Muscle layer of duodenum (tissue), 2 donors: ENCODE results near the gene TMEFF2.
"Not testable (repeated sequence)": the region's sequence is repeated elsewhere in the genome, so short reads cannot be mapped to it uniquely, and the experiment has no call there.

Experiments
- H3K27ac ChIP-seq: one replicate; pipeline ENCODE4 v1.7.0; 2013; ENCODE audit warnings: mild to moderate bottlenecking, low read length
- H3K27me3 ChIP-seq: one replicate; pipeline ENCODE4 v1.7.0; 2013; ENCODE audit warnings: low read depth, mild to moderate bottlenecking, control low read depth, low read length
- H3K36me3 ChIP-seq, 2 donors: one replicate each; pipeline ENCODE4 v1.7.0; 2013; ENCODE audit warnings: low read length in 2 of 2, control low read depth in 1 of 2, mild to moderate bottlenecking in 1 of 2; ENCODE audit not compliant: insufficient read depth in 2 of 2, control insufficient read depth in 1 of 2
- H3K4me1 ChIP-seq, 2 donors: one replicate each; pipeline ENCODE4 v1.7.0; 2013; ENCODE audit warnings: low read length in 2 of 2, mild to moderate bottlenecking in 2 of 2, control low read depth in 1 of 2, moderate library complexity in 1 of 2; ENCODE audit not compliant: insufficient read depth in 2 of 2, control insufficient read depth in 1 of 2
- H3K4me3 ChIP-seq, 2 donors: one replicate each; pipeline ENCODE4 v1.7.0; 2013; ENCODE audit warnings: low read length in 2 of 2, low read depth in 1 of 2, mild to moderate bottlenecking in 1 of 2
- H3K9me3 ChIP-seq, 2 donors: one replicate each; pipeline ENCODE4 v1.7.0; 2013; ENCODE audit warnings: low read length in 2 of 2, control low read depth in 1 of 2, mild to moderate bottlenecking in 1 of 2; ENCODE audit not compliant: control insufficient read depth in 1 of 2
- donor health status: healthy.

TMEFF2 gene

GRCh38 chr2:192090911-192091310, 103.8 kb downstream of the TMEFF2 start:
- Histone ChIP-seq H3K27ac (no peak overlapping the region), H3K4me3 (no peak overlapping the region), H3K4me1 (no peaks in the 10 kb centered on the region), H3K27me3 (no peaks in the 10 kb centered on the region), H3K9me3 (no peaks in the 10 kb centered on the region), H3K36me3 (no peaks in the 10 kb centered on the region)

GRCh38 chr2:192087398-192087958, 107.3 kb downstream of the TMEFF2 start:
- no peak overlapping the region for H3K27ac ChIP-seq
- no peaks in the 10 kb centered on the region for H3K27me3 ChIP-seq
- H3K9me3 ChIP-seq: no peaks in the 10 kb centered on the region
- no peak overlapping the region for H3K4me3 ChIP-seq
- no peaks in the 10 kb centered on the region for H3K4me1 ChIP-seq
- no peaks in the 10 kb centered on the region for H3K36me3 ChIP-seq

DNA sequence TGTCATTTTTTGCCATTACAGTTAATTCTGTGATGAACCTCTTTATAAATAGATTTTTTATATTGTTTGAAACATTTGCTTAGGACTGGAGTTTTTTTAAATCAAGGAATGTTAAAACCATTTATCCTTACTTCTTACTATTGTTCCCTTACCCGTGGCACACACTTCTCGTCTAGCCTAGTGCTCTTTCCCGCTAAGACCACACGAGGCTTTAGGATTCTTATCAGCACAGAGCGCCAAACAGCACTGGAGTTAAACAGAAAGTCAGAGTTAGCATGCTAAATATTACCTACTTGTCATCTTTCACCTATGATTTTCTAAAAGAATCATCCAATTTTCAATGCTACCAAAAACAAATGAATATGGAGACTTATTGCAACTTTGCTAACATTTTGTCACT, 112.6 kb downstream of the TMEFF2 start:
- H3K4me1 ChIP-seq: no peaks in the 10 kb centered on the region
- no peaks in the 10 kb centered on the region for H3K27me3 ChIP-seq
- H3K36me3 ChIP-seq: no peaks in the 10 kb centered on the region
- no peaks in the 10 kb centered on the region for H3K9me3 ChIP-seq
- no peak overlapping the region for H3K4me3 ChIP-seq
- H3K27ac ChIP-seq: no peak overlapping the region

DNA sequence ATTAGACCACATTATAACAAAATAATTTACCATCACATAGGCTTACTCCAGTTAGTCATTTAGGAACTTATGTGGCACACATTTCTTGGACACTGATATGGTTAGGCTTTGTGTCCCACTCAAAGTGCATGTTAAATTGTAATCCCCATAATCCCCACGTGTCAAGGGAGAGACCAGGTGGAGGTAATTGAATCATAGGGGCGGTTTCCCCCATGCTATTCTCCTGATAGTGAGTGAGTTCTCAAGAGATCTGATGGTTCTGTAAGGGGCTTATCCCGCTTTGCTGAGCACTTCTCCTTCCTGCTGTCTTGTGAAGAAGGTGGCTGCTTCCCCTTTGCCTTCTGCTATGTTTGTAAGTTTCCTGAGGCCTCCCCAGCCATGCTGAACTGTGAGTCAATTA, 114.6 kb downstream of the TMEFF2 start:
- not testable (repeated sequence) for H3K9me3 ChIP-seq, H3K4me1 ChIP-seq, H3K4me3 ChIP-seq, H3K27ac ChIP-seq, H3K27me3 ChIP-seq, H3K36me3 ChIP-seq

DNA sequence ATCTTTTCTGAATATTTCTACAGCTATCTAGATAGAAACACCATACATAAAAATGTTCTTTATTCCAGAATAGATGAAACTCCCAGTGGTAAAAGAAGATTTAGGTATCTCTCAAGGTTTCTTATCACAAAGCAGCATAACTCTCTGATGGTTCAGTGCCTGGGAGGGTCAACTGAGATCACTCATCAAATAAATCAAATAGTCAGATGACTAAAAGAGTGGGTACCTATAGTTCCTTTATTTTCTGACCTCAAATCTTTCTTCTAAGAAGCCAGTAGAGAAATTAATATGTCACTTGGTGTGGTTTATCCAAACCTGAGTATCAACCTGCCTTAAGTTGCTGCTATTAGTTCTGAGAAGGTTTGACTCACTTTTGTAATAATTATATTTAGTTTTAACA, 120.9 kb downstream of the TMEFF2 start:
- Histone ChIP-seq H3K27ac (no peak overlapping the region), H3K4me3 (no peak overlapping the region)

GRCh38 chr2:192072778-192073177, 122.0 kb downstream of the TMEFF2 start:
- Histone ChIP-seq H3K4me3 (no peak overlapping the region), H3K36me3 (no peaks in the 10 kb centered on the region), H3K27ac (no peak overlapping the region), H3K4me1 (no peaks in the 10 kb centered on the region), H3K27me3 (no peaks in the 10 kb centered on the region), H3K9me3 (no peaks in the 10 kb centered on the region)

More for the DNA sequence above, 120.9 kb downstream of the TMEFF2 start:
- H3K9me3 ChIP-seq: no peaks in the 10 kb centered on the region
- H3K27me3 ChIP-seq: no peaks in the 10 kb centered on the region
- no peaks in the 10 kb centered on the region for H3K36me3 ChIP-seq
- H3K4me1 ChIP-seq: no peaks in the 10 kb centered on the region

GRCh38 chr2:192072261-192072660, 122.5 kb downstream of the TMEFF2 start:
- H3K4me3 ChIP-seq: no peak overlapping the region
- H3K36me3 ChIP-seq: no peaks in the 10 kb centered on the region
- no peaks in the 10 kb centered on the region for H3K9me3 ChIP-seq
- no peaks in the 10 kb centered on the region for H3K4me1 ChIP-seq
- no peak overlapping the region for H3K27ac ChIP-seq
- no peaks in the 10 kb centered on the region for H3K27me3 ChIP-seq

DNA sequence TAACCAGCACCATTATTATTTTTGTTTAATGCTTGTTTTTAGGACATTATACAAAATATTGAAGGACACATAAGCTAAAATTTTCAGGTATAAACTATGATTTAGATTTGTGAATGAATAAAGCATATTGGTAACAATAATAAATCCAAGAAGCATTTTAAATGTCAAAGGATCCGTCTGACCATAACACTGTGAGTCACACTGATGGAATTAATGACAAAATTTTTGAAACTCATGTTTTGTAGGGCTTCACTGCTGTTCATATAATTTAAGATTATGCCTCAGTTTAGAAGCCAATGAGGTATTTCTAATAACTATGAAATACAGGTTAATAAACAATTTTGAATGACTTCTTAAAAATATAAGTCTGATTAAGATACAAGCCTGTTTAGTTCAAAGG, 124.6 kb downstream of the TMEFF2 start:
- Histone ChIP-seq H3K4me1 (no peaks in the 10 kb centered on the region), H3K27me3 (no peaks in the 10 kb centered on the region), H3K4me3 (no peak overlapping the region), H3K27ac (no peak overlapping the region), H3K9me3 (no peaks in the 10 kb centered on the region), H3K36me3 (no peaks in the 10 kb centered on the region)

DNA sequence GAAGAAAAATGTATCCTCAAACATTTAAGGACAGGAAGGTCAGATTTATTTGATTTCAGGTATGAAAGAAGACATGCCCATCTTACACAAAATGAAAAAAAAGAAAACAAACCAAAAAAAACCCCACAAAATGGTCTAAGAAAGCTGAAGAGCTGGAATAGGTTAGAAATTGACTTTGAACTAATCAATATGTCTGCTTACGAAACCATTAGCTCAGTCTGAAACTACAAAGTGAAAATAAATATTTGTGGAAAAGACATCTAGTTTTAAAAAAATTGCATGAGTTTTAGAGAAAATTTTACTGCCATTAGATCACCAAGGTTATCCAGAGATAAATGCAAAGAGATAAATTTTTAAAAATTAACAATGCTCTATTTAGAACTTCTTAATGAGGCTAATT, 125.3 kb downstream of the TMEFF2 start:
- Histone ChIP-seq H3K4me3 (no peak overlapping the region), H3K36me3 (no peaks in the 10 kb centered on the region), H3K4me1 (no peaks in the 10 kb centered on the region), H3K9me3 (no peaks in the 10 kb centered on the region), H3K27me3 (no peaks in the 10 kb centered on the region), H3K27ac (no peak overlapping the region)

- Histone ChIP-seq H3K9me3 (no peaks in the 10 kb centered on the region), H3K27ac (no peak overlapping the region), H3K36me3 (no peaks in the 10 kb centered on the region), H3K27me3 (no peaks in the 10 kb centered on the region), H3K4me3 (no peak overlapping the region), H3K4me1 (no peaks in the 10 kb centered on the region)
Observed at GRCh38 chr2:192068966-192069365, 125.8 kb downstream of the TMEFF2 start.

DNA sequence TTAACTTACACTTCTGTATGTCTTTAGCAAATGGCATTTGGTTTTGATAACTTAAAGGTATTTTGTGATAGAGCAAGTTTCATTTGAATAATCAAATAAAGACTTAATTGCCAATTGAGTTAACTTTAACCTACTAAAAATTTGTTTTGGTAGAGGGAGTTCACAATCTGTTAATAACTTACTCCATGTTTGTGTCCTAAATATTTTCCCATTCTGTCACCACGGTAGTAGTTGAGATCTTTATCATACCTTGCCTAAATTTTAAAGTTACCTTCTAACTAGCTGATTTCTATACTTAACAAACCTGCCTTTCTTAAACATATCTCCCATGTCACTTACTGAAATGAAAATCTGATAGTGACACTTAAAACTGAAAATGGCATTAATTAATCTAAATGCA, 127.1 kb downstream of the TMEFF2 start:
- Histone ChIP-seq H3K4me1 (no peaks in the 10 kb centered on the region), H3K27ac (no peak overlapping the region), H3K27me3 (no peaks in the 10 kb centered on the region), H3K36me3 (no peaks in the 10 kb centered on the region), H3K4me3 (no peak overlapping the region), H3K9me3 (no peaks in the 10 kb centered on the region)

DNA sequence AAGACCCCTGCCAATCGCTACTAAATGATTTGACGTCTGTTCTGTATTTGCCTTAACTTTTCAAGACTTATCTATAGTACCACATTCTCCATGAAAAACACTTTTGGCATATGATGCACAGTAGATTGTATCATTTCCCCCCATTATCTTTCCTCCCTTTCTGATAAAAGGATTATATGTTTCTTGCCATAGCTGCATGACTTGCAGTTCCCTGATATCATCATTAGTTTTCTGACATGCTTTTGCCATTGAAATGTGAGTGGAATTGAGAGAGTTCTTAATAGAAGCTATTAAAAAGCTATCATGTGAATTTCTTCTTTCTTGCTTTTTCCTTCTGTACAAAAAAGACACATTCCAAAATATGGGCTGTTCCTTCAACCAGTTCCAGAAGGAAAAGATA, 130.3 kb downstream of the TMEFF2 start:
- no peaks in the 10 kb centered on the region for H3K27me3 ChIP-seq
- H3K27ac ChIP-seq: no peak overlapping the region
- no peaks in the 10 kb centered on the region for H3K36me3 ChIP-seq
- H3K4me3 ChIP-seq: no peak overlapping the region
- no peaks in the 10 kb centered on the region for H3K4me1 ChIP-seq
- no peaks in the 10 kb centered on the region for H3K9me3 ChIP-seq
